HEK293T (cell line): ENCODE data around the gene KIFC3.
A peak's percentile ranks its signal among the peaks of the same experiment; 100 is the strongest.

Experiments
- CTCF ChIA-PET: fragments of 350-600 bp; formaldehyde crosslinking; extraction: SDS; loops from one replicate; lab custom pipeline; 2021; ENCODE audit warnings: antibody characterized with exemption, inconsistent platforms; lab: Yijun Ruan, JAX
- POLR2A ChIA-PET: fragments of 350-600 bp; formaldehyde crosslinking; extraction: SDS; loops from one replicate; lab custom pipeline; 2020; ENCODE audit warnings: antibody characterized with exemption, inconsistent platforms; lab: Yijun Ruan, JAX
- DNase-seq: peaks from one replicate; pipeline ENCODE4 v3.0.0; 2012; ENCODE audit warnings: mixed read lengths; ENCODE audit errors: extremely low spot score
- ARNT ChIP-seq: fragments of 450-650 bp; IDR thresholded peaks from 2 replicates; pipeline ENCODE4 v1.6.1; 2017; ENCODE audit warnings: mild to moderate bottlenecking
- BHLHE40 ChIP-seq: fragments of 450-650 bp; IDR thresholded peaks from 2 replicates; pipeline ENCODE4 v1.6.1; 2016; ENCODE audit warnings: mild to moderate bottlenecking, moderate library complexity, borderline replicate concordance
- CTBP1 ChIP-seq: fragments of 450-650 bp; IDR thresholded peaks from 2 replicates; pipeline ENCODE4 v1.6.1; 2016; ENCODE audit warnings: borderline replicate concordance
- ELF4 ChIP-seq: fragments of 450-650 bp; IDR thresholded peaks from 2 replicates; pipeline ENCODE4 v1.6.1; 2017; ENCODE audit warnings: antibody characterized with exemption
- FOXA1 ChIP-seq: fragments of 450-650 bp; IDR thresholded peaks from 2 replicates; pipeline ENCODE4 v1.6.1; 2016; ENCODE audit warnings: mild to moderate bottlenecking
- FOXK2 ChIP-seq: fragments of 450-650 bp; IDR thresholded peaks from 2 replicates; pipeline ENCODE4 v1.6.1; 2016; ENCODE audit warnings: mild to moderate bottlenecking
- FOXM1 ChIP-seq: fragments of 450-650 bp; IDR thresholded peaks from 2 replicates; pipeline ENCODE4 v1.6.1; 2017; ENCODE audit warnings: mild to moderate bottlenecking, borderline replicate concordance
- HDGF ChIP-seq: fragments of 450-650 bp; IDR thresholded peaks from 2 replicates; pipeline ENCODE4 v1.6.1; 2017; ENCODE audit warnings: antibody characterized with exemption, borderline replicate concordance
- L3MBTL2 ChIP-seq: fragments of 450-650 bp; conservative IDR thresholded peaks from 2 replicates; pipeline ENCODE4 v1.6.1; 2016; ENCODE audit warnings: mild to moderate bottlenecking
- LEF1 ChIP-seq: fragments of 450-650 bp; IDR thresholded peaks from 2 replicates; pipeline ENCODE4 v1.6.1; 2017; ENCODE audit warnings: mild to moderate bottlenecking, borderline replicate concordance
- PKNOX1 ChIP-seq: fragments of 450-650 bp; IDR thresholded peaks from 2 replicates; pipeline ENCODE4 v1.6.1; 2016
- SP1 ChIP-seq: fragments of 450-650 bp; IDR thresholded peaks from 2 replicates; pipeline ENCODE4 v1.6.1; 2017
- SUZ12 ChIP-seq: fragments of 450-650 bp; IDR thresholded peaks from 2 replicates; pipeline ENCODE4 v1.6.1; 2016; ENCODE audit warnings: mild to moderate bottlenecking
- TARDBP ChIP-seq: fragments of 450-650 bp; IDR thresholded peaks from 2 replicates; pipeline ENCODE4 v1.6.1; 2016
- ZNF384 ChIP-seq: fragments of 450-650 bp; IDR thresholded peaks from 2 replicates; pipeline ENCODE4 v1.6.1; 2016

Gene KIFC3

GRCh38 chr16:57759131-57759530 lies 43.2 kb downstream of the KIFC3 start:
- CTCF ChIA-PET, result no interaction called here
- POLR2A ChIA-PET, result no interaction called here
- DNase-seq, result no peak
- TF ChIP-seq CTBP1 (no peak), FOXA1 (no peak), LEF1 (no peak), SUZ12 (no peak), FOXK2 (no peak), BHLHE40 (no peak), L3MBTL2 (no peak), FOXM1 (no peak), ARNT (no peak)

GRCh38 chr16:57758331-57759117 lies 43.8 kb downstream of the KIFC3 start:
- DNase-seq, result no peak
- ChIA-PET POLR2A (no interaction called here), CTCF (interaction anchor here (1.7 kb wide), 1 partner anchor 10 kb away, joined by 6 read pairs; no protein-coding TSS in a partner anchor)
- TF ChIP-seq CTBP1, result no peak

GRCh38 chr16:57757883-57758282 lies 44.4 kb downstream of the KIFC3 start:
- ChIA-PET CTCF (interaction anchor here (1.7 kb wide), 1 partner anchor 9 kb away, joined by 6 read pairs; no protein-coding TSS in a partner anchor), POLR2A (interaction anchor here (1.1 to 1.8 kb wide), 2 partner anchors 14 to 22 kb away, joined by 3 to 8 read pairs; partner anchors contain the start of gene KATNB1)
- TF ChIP-seq CTBP1, result no peak
- no peak for TF ChIP-seq ZNF384
- TF ChIP-seq TARDBP, result no peak
- TF ChIP-seq HDGF, result no peak
- no peak for TF ChIP-seq ELF4
- TF ChIP-seq BHLHE40, result no peak
- no peak for TF ChIP-seq ARNT
- no peak for TF ChIP-seq PKNOX1
- no peak for TF ChIP-seq FOXA1
- TF ChIP-seq FOXM1, result no peak
- DNase-seq, result no peak

DNA sequence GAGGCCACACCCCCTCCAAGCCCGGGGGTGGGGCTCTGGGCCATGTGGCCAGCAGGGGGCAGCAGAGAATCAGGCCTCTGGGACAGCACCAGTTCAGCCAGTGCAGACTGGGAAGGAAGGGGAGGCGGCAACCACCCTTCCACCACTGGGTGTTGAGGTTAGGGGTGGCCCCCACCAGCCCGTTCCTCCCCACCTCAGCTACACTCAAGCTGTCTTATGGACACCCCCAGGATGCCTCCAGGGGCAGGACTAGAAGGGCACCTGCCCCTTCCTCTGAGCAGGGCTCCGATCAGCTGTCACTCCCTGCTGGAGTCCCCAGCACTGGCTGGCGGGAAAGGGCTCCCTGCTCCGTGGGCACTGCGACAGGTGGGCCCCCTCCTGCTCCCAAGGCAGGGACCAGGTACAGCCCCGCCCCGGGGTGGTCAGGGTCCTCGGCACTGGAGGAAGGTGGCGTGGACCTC lies 44.9 kb downstream of the KIFC3 start:
- peak; percentile 89 for DNase-seq
- POLR2A ChIA-PET, result interaction anchor here (1.1 to 1.8 kb wide), 2 partner anchors 13 to 22 kb away, joined by 3 to 8 read pairs; partner anchors contain the start of gene KATNB1
- CTCF ChIA-PET, result interaction anchor here (0.8 to 1.7 kb wide), 3 partner anchors 9 to 106 kb away, joined by 3 to 6 read pairs (median 3); no protein-coding TSS in a partner anchor
- TF ChIP-seq SUZ12 (no peak), SP1 (no peak), ARNT (no peak), FOXK2 (no peak), CTBP1 (no peak), FOXA1 (no peak), HDGF (no peak), FOXM1 (no peak), BHLHE40 (no peak)

GRCh38 chr16:57756424-57757325 lies 45.6 kb downstream of the KIFC3 start:
- no peak for DNase-seq
- TF ChIP-seq FOXA1, result no peak
- no peak for TF ChIP-seq BHLHE40
- TF ChIP-seq FOXM1, result no peak
- TF ChIP-seq ZNF384, result no peak
- no peak for TF ChIP-seq TARDBP
- no peak for TF ChIP-seq ARNT
- TF ChIP-seq PKNOX1, result no peak
- TF ChIP-seq ELF4, result no peak
- no peak for TF ChIP-seq L3MBTL2
- no peak for TF ChIP-seq FOXK2
- TF ChIP-seq SUZ12, result no peak
- CTCF ChIA-PET, result interaction anchor here (0.8 to 1.7 kb wide), 3 partner anchors 8 to 106 kb away, joined by 3 to 6 read pairs (median 3); no protein-coding TSS in a partner anchor
- POLR2A ChIA-PET, result interaction anchor here (1.1 to 1.8 kb wide), 2 partner anchors 12 to 21 kb away, joined by 3 to 8 read pairs; partner anchors contain the start of gene KATNB1

DNA sequence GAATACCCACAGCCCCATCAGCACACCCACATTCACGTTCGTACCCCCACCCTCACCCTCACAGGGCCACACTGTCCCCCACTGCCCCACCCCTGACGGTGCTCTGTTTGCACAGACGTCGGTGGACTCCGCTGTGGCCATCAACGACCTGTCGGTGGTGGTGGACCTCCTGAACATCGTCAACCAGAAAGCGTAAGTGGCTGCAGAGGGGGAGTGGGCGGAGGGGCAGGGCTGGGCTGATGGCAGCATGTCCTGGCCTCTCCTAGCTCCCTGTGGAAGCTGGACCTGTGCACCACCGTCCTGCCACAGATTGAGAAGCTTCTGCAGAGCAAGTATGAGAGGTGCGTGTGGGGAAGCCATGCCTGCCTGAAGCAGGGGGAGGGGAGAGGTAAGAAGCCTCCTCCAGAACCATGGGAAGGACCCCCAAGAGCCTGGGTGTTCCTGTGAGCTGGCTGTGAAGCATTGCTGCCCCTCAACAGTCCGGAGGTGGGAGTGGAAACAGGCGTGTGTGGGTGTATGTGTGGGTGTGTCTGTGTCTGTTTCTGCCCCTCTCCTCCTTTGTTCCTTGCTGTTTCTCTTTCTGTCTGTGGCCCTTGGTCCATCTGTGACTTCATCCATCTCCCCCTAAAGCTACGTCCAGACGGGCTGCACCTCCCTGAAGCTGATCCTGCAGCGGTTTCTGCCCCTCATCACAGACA lies 46.4 kb downstream of the KIFC3 start:
- DNase-seq, result no peak
- POLR2A ChIA-PET, result interaction anchor here (1.8 kb wide), 1 partner anchor 20 kb away, joined by 8 read pairs; the partner anchor contains the start of gene KATNB1
- CTCF ChIA-PET, result no interaction called here
- TF ChIP-seq SUZ12 (no peak), ELF4 (no peak), FOXK2 (no peak), CTBP1 (no peak), L3MBTL2 (no peak), PKNOX1 (no peak), HDGF (no peak), ARNT (no peak)
